Natural killer cell (primary cell): ENCODE measurements around the gene BRPF1. TPM values are rescaled to one million over a fixed set of nuclear protein-coding genes. Genes with fewer than 3 reads are reported as not detected.

Source experiments
- ATAC-seq, 3 donors: fragments of 150-1000 bp in 2 of 3; fragments of 200-7000 bp in 1 of 3; cut with Tn5 transposase; 1 replicate in 1 of 3; 2 replicates in 2 of 3; pipeline ENCODE4 v1.10.0; 2021; ENCODE audit warnings: mild to moderate bottlenecking in 2 of 3, moderate library complexity in 2 of 3
- DNase-seq, 2 donors: peaks; one replicate each; pipeline versions ENCODE4 v3.0.0 to v3.0.0-alpha.2; 2013 to 2021; ENCODE audit warnings: mixed read lengths in 1 of 2
- H3K27ac ChIP-seq: one replicate; pipeline ENCODE4 v1.5.1; 2013; ENCODE audit warnings: mild to moderate bottlenecking, low read length
- H3K27me3 ChIP-seq: one replicate; pipeline ENCODE4 v1.6.1; 2013; ENCODE audit warnings: low read length; ENCODE audit not compliant: control insufficient read depth, insufficient read depth
- H3K36me3 ChIP-seq: one replicate; pipeline ENCODE4 v1.6.1; 2013; ENCODE audit warnings: low read length; ENCODE audit not compliant: control insufficient read depth, insufficient read depth
- H3K4me1 ChIP-seq: one replicate; pipeline ENCODE4 v1.6.1; 2013; ENCODE audit warnings: low read length; ENCODE audit not compliant: control insufficient read depth, insufficient read depth
- H3K4me3 ChIP-seq: one replicate; pipeline ENCODE4 v1.5.1; 2013; ENCODE audit warnings: low read length
- H3K9me3 ChIP-seq: one replicate; pipeline ENCODE4 v1.6.1; 2013; ENCODE audit warnings: low read length; ENCODE audit not compliant: control insufficient read depth, insufficient read depth
- H3K27ac Mint-ChIP-seq, 2 donors: one replicate each; pipeline ENCODE4 v1.8.0; 2022; ENCODE audit warnings: mild to moderate bottlenecking in 2 of 2, mixed read lengths in 2 of 2, moderate library complexity in 1 of 2
- H3K27me3 Mint-ChIP-seq, 2 donors: one replicate each; pipeline ENCODE4 v1.8.0; 2022; ENCODE audit warnings: low read depth in 2 of 2, mixed read lengths in 2 of 2
- H3K36me3 Mint-ChIP-seq: one replicate; pipeline ENCODE4 v1.8.0; 2022; ENCODE audit warnings: mixed read lengths
- H3K4me1 Mint-ChIP-seq, 2 donors: one replicate each; pipeline ENCODE4 v1.8.0; 2022; ENCODE audit warnings: mixed read lengths in 2 of 2
- H3K4me3 Mint-ChIP-seq: one replicate; pipeline ENCODE4 v1.8.0; 2022; ENCODE audit warnings: mild to moderate bottlenecking, moderate library complexity, mixed read lengths
- H3K9me3 Mint-ChIP-seq, 2 donors: one replicate each; pipeline ENCODE4 v1.8.0; 2022; ENCODE audit warnings: mixed read lengths in 2 of 2
- CTCF ChIP-seq: fragments of 200-600 bp; IDR thresholded peaks from one replicate; pipeline ENCODE4 v1.8.0; 2022; ENCODE audit warnings: antibody characterized with exemption
- WGBS: methylation state at CpG from one replicate; pipeline ENCODE4 v1.1.7; 2013; ENCODE audit warnings: missing lambda C conversion rate; ENCODE audit not compliant: insufficient coverage; 5-methylcytosine and 5-hydroxymethylcytosine counted together
- intact Hi-C: fragments of 100-400 bp; cut with micrococcal nuclease; formaldehyde crosslinking; loops from one replicate; pipeline ENCODE4 v1.14.2; 2022
- total RNA-seq, 4 donors: library from RNA; stranded (reverse); fragments of 120-200 nt in 1 of 4; gene quantifications; one replicate each; pipeline versions ENCODE4 v1.2.3 to v1.2.4, GENCODE V29; 2013 to 2022

BRPF1 gene
- total RNA-seq, 3 donors from 2014 or later (not counting 1 experiment from before 2014, with no cell fraction given): 45.1 to 72.1 (median 66.5) TPM

DNA sequence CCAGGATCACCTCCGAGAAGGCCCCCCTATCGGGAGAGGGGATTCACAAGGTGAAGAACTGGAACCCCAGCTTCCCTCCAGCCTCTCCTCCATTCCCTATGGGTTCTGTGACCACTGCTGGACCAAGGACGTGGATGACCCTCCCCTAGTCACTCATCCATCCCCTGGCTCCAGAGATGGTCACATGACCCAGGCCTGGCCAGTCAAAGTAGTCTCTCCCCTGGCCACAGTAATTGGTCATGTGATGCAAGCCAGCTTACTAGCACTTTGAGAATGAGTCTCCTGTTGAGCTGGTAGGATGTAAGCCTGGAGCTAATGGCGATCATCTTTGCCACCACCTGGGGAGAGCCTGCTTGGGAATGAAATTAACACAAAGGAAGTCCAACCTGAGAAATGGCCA is 34.3 kb downstream of the BRPF1 start:
- 94% methylated on average over 4 of the region's 4 CpGs for WGBS
- Histone ChIP-seq H3K4me3 (no peak overlapping the region), H3K27ac (no peak overlapping the region), H3K9me3 (no peaks in the 10 kb centered on the region), H3K4me1 (peaks cover 36% of the 10 kb centered on the region), H3K27me3 (no peaks in the 10 kb centered on the region), H3K36me3 (no peaks in the 10 kb centered on the region)
- intact Hi-C loops: no loop called here
- Mint-ChIP-seq H3K27ac (peak overlapping the region in 1 of 2 donors; percentile 38), H3K4me3 (no peak overlapping the region), H3K27me3 (no peaks in the 10 kb centered on the region), H3K4me1 (peaks cover 29 to 46% of the 10 kb centered on the region in 2 donors), H3K36me3 (no peaks in the 10 kb centered on the region), H3K9me3 (no peaks in the 10 kb centered on the region)
- DNase-seq (no peak), ATAC-seq (no peak)
- no peak for TF ChIP-seq CTCF

- Mint-ChIP-seq H3K36me3 (no peaks in the 10 kb centered on the region), H3K4me1 (peaks cover 33 to 49% of the 10 kb centered on the region in 2 donors), H3K27me3 (no peaks in the 10 kb centered on the region), H3K9me3 (no peaks in the 10 kb centered on the region), H3K27ac (peak overlapping the region; percentile 3 to 84), H3K4me3 (peak overlapping the region; percentile 50)
- WGBS: 79% methylated on average over 7 of the region's 7 CpGs
- TF ChIP-seq CTCF: no peak
- peaks cover 36% of the 10 kb centered on the region for H3K4me1 ChIP-seq
- no peaks in the 10 kb centered on the region for H3K9me3 ChIP-seq
- no peak overlapping the region for H3K4me3 ChIP-seq
- H3K36me3 ChIP-seq: no peaks in the 10 kb centered on the region
- no peaks in the 10 kb centered on the region for H3K27me3 ChIP-seq
- no peak for ATAC-seq
- intact Hi-C loops: no loop called here
- no peak for DNase-seq
- H3K27ac ChIP-seq: no peak overlapping the region
Measured at GRCh38 chr3:9767418-9767817, 35.9 kb downstream of the BRPF1 start.

- WGBS: 90% methylated on average over 6 of the region's 6 CpGs
- H3K27me3 Mint-ChIP-seq: no peaks in the 10 kb centered on the region
- peaks cover 36% of the 10 kb centered on the region for H3K4me1 ChIP-seq
- peak overlapping the region; percentile 50 for H3K4me3 Mint-ChIP-seq
- no peak for DNase-seq
- H3K4me1 Mint-ChIP-seq: peaks cover 35 to 49% of the 10 kb centered on the region in 2 donors
- H3K9me3 ChIP-seq: no peaks in the 10 kb centered on the region
- no peaks in the 10 kb centered on the region for H3K36me3 Mint-ChIP-seq
- ATAC-seq: no peak
- no peak overlapping the region for H3K4me3 ChIP-seq
- no peak for TF ChIP-seq CTCF
- no peaks in the 10 kb centered on the region for H3K36me3 ChIP-seq
- no peaks in the 10 kb centered on the region for H3K27me3 ChIP-seq
- H3K9me3 Mint-ChIP-seq: no peaks in the 10 kb centered on the region
- peak overlapping the region; percentile 3 to 84 for H3K27ac Mint-ChIP-seq
- H3K27ac ChIP-seq: no peak overlapping the region
- intact Hi-C loops: loop anchor here (2.0 kb wide), 1 partner anchor 17 kb away; no protein-coding TSS in a partner anchor
Measured at GRCh38 chr3:9768141-9768775, 36.7 kb downstream of the BRPF1 start.

DNA sequence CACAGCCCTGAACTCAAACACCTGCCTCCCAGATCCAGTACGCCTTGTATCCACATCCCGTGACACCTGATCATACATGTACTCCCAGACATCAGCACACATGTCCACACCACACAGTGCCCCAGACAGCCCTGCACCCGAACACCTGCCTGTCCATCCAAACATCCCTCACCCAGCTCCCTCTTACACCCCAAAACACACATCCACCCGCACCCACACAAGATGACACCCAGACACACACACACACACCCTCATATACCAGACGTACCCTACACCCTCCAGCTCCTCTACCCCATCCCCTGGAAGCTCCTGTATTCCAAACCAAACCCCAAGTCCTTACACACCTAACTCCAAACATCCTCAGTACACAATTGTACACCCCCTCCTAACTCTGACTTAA is 37.5 kb downstream of the BRPF1 start:
- peak overlapping the region; percentile 31 for H3K4me3 ChIP-seq
- TF ChIP-seq CTCF: no peak
- H3K27ac ChIP-seq: no peak overlapping the region
- no peaks in the 10 kb centered on the region for H3K36me3 ChIP-seq
- H3K36me3 Mint-ChIP-seq: no peaks in the 10 kb centered on the region
- peaks cover 35 to 49% of the 10 kb centered on the region in 2 donors for H3K4me1 Mint-ChIP-seq
- H3K9me3 Mint-ChIP-seq: no peaks in the 10 kb centered on the region
- H3K4me1 ChIP-seq: peaks cover 36% of the 10 kb centered on the region
- no peak for DNase-seq
- no peak for ATAC-seq
- 86% methylated on average over 5 of the region's 5 CpGs for WGBS
- no peaks in the 10 kb centered on the region for H3K9me3 ChIP-seq
- H3K27me3 ChIP-seq: no peaks in the 10 kb centered on the region
- H3K4me3 Mint-ChIP-seq: peak overlapping the region; percentile 77
- intact Hi-C loops: loop anchor here (2.0 kb wide), 1 partner anchor 18 kb away; no protein-coding TSS in a partner anchor
- H3K27ac Mint-ChIP-seq: peak overlapping the region in 1 of 2 donors; percentile 84
- H3K27me3 Mint-ChIP-seq: no peaks in the 10 kb centered on the region
